GM12878 (cell line): Measurements from ENCODE around the gene DDX39B. TPM values are rescaled to one million over a fixed set of nuclear protein-coding genes. Genes with fewer than 3 reads are reported as not detected.
A peak's percentile ranks its signal among the peaks of the same experiment; 100 is the strongest.

ENCODE experiments used
- ATAC-seq: fragments of 200-7000 bp; cut with Tn5 transposase; 3 replicates; pipeline ENCODE4 v1.9.1; 2020; ENCODE audit warnings: mild to moderate bottlenecking, moderate library complexity
- Bru-seq: library from RNA; stranded (reverse); fragments of 400-500 nt; gene quantifications from one replicate; lab custom pipeline; 2021; lab: Mats Ljungman, UMichigan
- BruChase-seq, 2 experiments: library from RNA; stranded (reverse); fragments of 400-500 nt; gene quantifications; one replicate each; lab custom pipeline; 2021; lab: Mats Ljungman, UMichigan
- BruUV-seq: library from RNA; stranded (reverse); fragments of 400-500 nt; replicated peaks from 2 replicates; lab custom pipeline; 2021; lab: Mats Ljungman, UMichigan
- CTCF ChIA-PET: fragments of 300-600 bp; sonication (Branson Sonifier 250); formaldehyde crosslinking; extraction: SDS; loops from one replicate; lab custom pipeline; 2021; ENCODE audit warnings: inconsistent platforms; lab: Yijun Ruan, JAX
- POLR2A ChIA-PET: fragments of 350-600 bp; formaldehyde crosslinking; extraction: SDS; loops from one replicate; lab custom pipeline; 2021; ENCODE audit warnings: inconsistent platforms; lab: Charles Lee
- RAD21 ChIA-PET: fragments of 300-600 bp; sonication (Branson Sonifier 250); formaldehyde crosslinking; loops from one replicate; lab custom pipeline; 2023; ENCODE audit warnings: antibody characterized with exemption; ENCODE audit not compliant: unreplicated experiment; lab: Charles Lee
- SMC1A ChIA-PET: fragments of 300-600 bp; sonication (Branson Sonifier 250); formaldehyde crosslinking; loops from one replicate; lab custom pipeline; 2023; ENCODE audit not compliant: unreplicated experiment, uncharacterized antibody; lab: Charles Lee
- DNase-seq: peaks from one replicate; pipeline ENCODE4 v3.0.0-alpha.2; 2011; ENCODE audit warnings: low read depth, low spot score
- FAIRE-seq: peaks from 3 replicates; lab custom pipeline; 2011; peaks lifted over from hg19 to GRCh38; lab: Jason Lieb, UNC
- H2AFZ ChIP-seq: 2 replicates; pipeline ENCODE4 v1.6.0; 2011; ENCODE audit warnings: low read depth, low read length, control low read depth; ENCODE audit not compliant: control insufficient read depth
- H3K27ac ChIP-seq: 2 replicates; pipeline ENCODE4 v1.5.1; 2011; ENCODE audit warnings: control low read depth; ENCODE audit not compliant: control insufficient read depth, insufficient read depth
- H3K27me3 ChIP-seq, 2 experiments: replicated peaks in 1 of 2; 2 replicates each; pipeline versions ENCODE4 v1.6.0 to v1.6.1; 2011; ENCODE audit warnings: low read length in 1 of 2; ENCODE audit not compliant: control insufficient read depth in 2 of 2, insufficient read depth in 2 of 2
- H3K36me3 ChIP-seq, 2 experiments: 2 replicates each; pipeline ENCODE4 v1.5.1; 2011; ENCODE audit warnings: low read length in 1 of 2; ENCODE audit not compliant: control insufficient read depth in 2 of 2, insufficient read depth in 2 of 2
- H3K4me1 ChIP-seq: 2 replicates; pipeline ENCODE4 v1.6.1; 2011; ENCODE audit warnings: mild to moderate bottlenecking, low read length, moderate library complexity, mixed read lengths; ENCODE audit not compliant: control insufficient read depth, insufficient read depth
- H3K4me2 ChIP-seq: 2 replicates; pipeline ENCODE4 v1.6.0; 2011; ENCODE audit warnings: control low read depth; ENCODE audit not compliant: control insufficient read depth, insufficient read depth
- H3K4me3 ChIP-seq: fragments of 200-600 bp; sonication (generic); 2 replicates; pipeline ENCODE4 v1.5.1; 2016
- H3K79me2 ChIP-seq: 2 replicates; pipeline ENCODE4 v1.6.0; 2011; ENCODE audit warnings: low read length; ENCODE audit not compliant: control insufficient read depth, insufficient read depth
- H3K9ac ChIP-seq: 2 replicates; pipeline ENCODE4 v1.8.0; 2011; ENCODE audit warnings: low read length, control low read depth, mixed read lengths; ENCODE audit not compliant: control insufficient read depth, insufficient read depth
- H3K9me3 ChIP-seq: replicated peaks from 3 replicates; pipeline ENCODE4 v1.5.1; 2011; ENCODE audit warnings: mild to moderate bottlenecking, low read length; ENCODE audit not compliant: control insufficient read depth, insufficient read depth
- H4K20me1 ChIP-seq: 2 replicates; pipeline ENCODE4 v1.6.0; 2011; ENCODE audit not compliant: control insufficient read depth, insufficient read depth
- CEBPB ChIP-seq, 2 experiments: fragments of 150-350 bp in 1 of 2; IDR thresholded peaks; 2 replicates each; pipeline ENCODE4 v1.6.1; 2012 to 2014; ENCODE audit warnings: low read depth in 2 of 2, low read length in 2 of 2, borderline replicate concordance in 1 of 2, inconsistent platforms in 1 of 2
- CHD1 ChIP-seq: IDR thresholded peaks from 2 replicates; pipeline ENCODE4 v1.6.1; 2012; ENCODE audit warnings: low read depth, low read length, improper control_type of control experiment
- CHD2 ChIP-seq: IDR thresholded peaks from 2 replicates; pipeline ENCODE4 v1.6.1; 2011; ENCODE audit warnings: low read depth, low read length, improper control_type of control experiment, borderline replicate concordance
- E4F1 ChIP-seq: fragments of 450-650 bp; IDR thresholded peaks from 2 replicates; pipeline ENCODE4 v1.6.1; 2018; ENCODE audit warnings: borderline replicate concordance, mild to moderate bottlenecking; ENCODE audit not compliant: partially characterized antibody
- ETV6 ChIP-seq, 2 experiments: fragments of 450-650 bp in 1 of 2; IDR thresholded peaks in 1 of 2; conservative IDR thresholded peaks in 1 of 2; 2 replicates each; pipeline ENCODE4 v1.6.1; 2014; ENCODE audit warnings: antibody characterized with exemption in 1 of 2, borderline replicate concordance in 1 of 2, low read depth in 1 of 2, mild to moderate bottlenecking in 1 of 2, moderate library complexity in 1 of 2
- NRF1 ChIP-seq: conservative IDR thresholded peaks from 2 replicates; pipeline ENCODE4 v1.6.1; 2011; ENCODE audit warnings: mild to moderate bottlenecking, low read depth, low read length, improper control_type of control experiment
- SIN3A ChIP-seq: IDR thresholded peaks from 2 replicates; pipeline ENCODE4 v1.6.1; 2012; ENCODE audit warnings: low read depth, low read length, improper control_type of control experiment
- SIX5 ChIP-seq: IDR thresholded peaks from 2 replicates; pipeline ENCODE4 v1.6.1; 2011; ENCODE audit warnings: mild to moderate bottlenecking, low read depth, low read length, moderate library complexity; ENCODE audit not compliant: severe bottlenecking
- SMAD5 ChIP-seq: IDR thresholded peaks from 2 replicates; pipeline ENCODE4 v1.6.1; 2016; ENCODE audit warnings: antibody characterized with exemption, low read depth
- STAT3 ChIP-seq: IDR thresholded peaks from 2 replicates; pipeline ENCODE4 v1.6.1; 2011; ENCODE audit warnings: low read depth, low read length, improper control_type of control experiment
- TAF1 ChIP-seq: IDR thresholded peaks from 2 replicates; pipeline ENCODE4 v1.6.1; 2011; ENCODE audit warnings: mild to moderate bottlenecking, low read depth, low read length, borderline replicate concordance
- WGBS: methylation state at CpG from one replicate; pipeline ENCODE4 v1.1.6; 2016; ENCODE audit warnings: low lambda C conversion rate; ENCODE audit not compliant: insufficient replicate concordance, insufficient coverage; ENCODE audit errors: missing lambda C conversion rate; 5-methylcytosine and 5-hydroxymethylcytosine counted together
- in situ Hi-C: fragments of 300-500 bp; cut with MboI; formaldehyde crosslinking; loops from 9 replicates; pipeline ENCODE4 v1.14.3; 2018; ENCODE audit warnings: mixed read lengths
- intact Hi-C: fragments of 100-400 bp; cut with micrococcal nuclease; formaldehyde crosslinking; loops from one replicate; pipeline ENCODE4 v1.14.2; 2022; ENCODE audit not compliant: unreplicated experiment
- long read RNA-seq, 2 experiments: library from polyadenylated mRNA; unstranded; transcript quantifications; one replicate each; pipeline ENCODE4 v2.0.0, GENCODE V29; 2019 to 2020
- polyA minus RNA-seq, 3 experiments: library from RNA; depleted of rRNA, polyadenylated mRNA; stranded (reverse); fragments of >200 nt; gene quantifications; 2 replicates each; pipeline ENCODE4 v1.2.3, GENCODE V29; 2011
- polyA plus RNA-seq, 11 experiments: library from polyadenylated mRNA; depleted of rRNA in 4 of 11; unstranded in 6 of 11; stranded (reverse) in 5 of 11; fragments of >200 nt; fragmentation: Nextera tagmentation in 4 of 11; fragmentation: Illumina TruSeq in 1 of 11; extraction: Ambion mirVana in 4 of 11; extraction: Trizol in 1 of 11; gene quantifications; 1 replicate in 1 of 11; 2 replicates in 10 of 11; pipeline versions ENCODE4 v1.2.1 to v1.2.3, GENCODE V29; 2011 to 2016; ENCODE audit warnings: inconsistent platforms in 2 of 11, missing spikeins in 2 of 11, low read depth in 1 of 11
- total RNA-seq, 4 experiments: library from RNA; depleted of rRNA in 3 of 4; stranded (reverse); fragments of >200 nt in 3 of 4; fragmentation: Illumina TruSeq in 1 of 4; extraction: Trizol in 1 of 4; gene quantifications; 2 replicates each; pipeline versions ENCODE4 v1.2.1 to v1.2.3, GENCODE V29; 2013 to 2021
- TF ChIP-seq, protein P1 (sequence below): fragments of 450-650 bp; IDR thresholded peaks from 2 replicates; pipeline ENCODE4 v1.6.1; 2014; ENCODE audit warnings: mild to moderate bottlenecking

Gene DDX39B
- total RNA-seq (2013; cell fraction: nucleolus; rRNA removed): 503 and 551 TPM in 2 replicates
- total RNA-seq (2014; rRNA removed) (542 and 564 TPM in 2 replicates), total RNA-seq (2014; rRNA removed; fragmentation: Illumina TruSeq; extraction: Trizol) (316 and 317 TPM in 2 replicates), total RNA-seq (2021) (337 and 345 TPM in 2 replicates), polyA plus RNA-seq (2011; rRNA removed) (399 and 625 TPM in 2 replicates), polyA plus RNA-seq (2014; fragmentation: Illumina TruSeq; extraction: Trizol) (379 and 384 TPM in 2 replicates), polyA plus RNA-seq (2014; fragmentation: Nextera tagmentation; extraction: Ambion mirVana) (100 to 1,000 TPM; 271 to 277 TPM), polyA plus RNA-seq (2014; rRNA removed) (661 and 728 TPM in 2 replicates), polyA plus RNA-seq (2016; fragmentation: Nextera tagmentation; extraction: Ambion mirVana) (100 to 1,000 TPM; 275 to 296 TPM), polyA minus RNA-seq (2011; rRNA and poly(A)+ RNA removed) (683 and 1,173 TPM in 2 replicates), Bru-seq, nascent RNA (percentile 66 among the genes with signal in this experiment), BruChase-seq, experiment 1, labeled RNA remaining after a 6-hour chase (percentile 78 among the genes with signal in this experiment), BruChase-seq, experiment 2, labeled RNA remaining after a 2-hour chase (percentile 77 among the genes with signal in this experiment)
- 166 TPM for polyA plus RNA-seq (2011; ENCODE audit: low read depth)
- 854 and 1,032 TPM in 2 replicates for polyA plus RNA-seq (2011; cell fraction: cytosol; rRNA removed)
- polyA plus RNA-seq (2011; cell fraction: nucleus; rRNA removed): 1,451 and 1,606 TPM in 2 replicates
- polyA plus RNA-seq (2012): 337 and 387 TPM in 2 replicates
- 192 and 243 TPM in 2 replicates for polyA minus RNA-seq (2011; cell fraction: cytosol; rRNA and poly(A)+ RNA removed)
- polyA minus RNA-seq (2011; cell fraction: nucleus; rRNA and poly(A)+ RNA removed): 336 and 534 TPM in 2 replicates
- long read RNA-seq, experiment 1, transcript DDX39B-214 (11 exons, 2,003 nt): major isoform, 74 of 151 reads
- long read RNA-seq, experiment 1, transcript DDX39B-202 (11 exons, 2,133 nt): minor isoform, 60 of 151 reads
- long read RNA-seq, experiment 1, partial matches to known transcripts: 0 of 151 reads
- long read RNA-seq, experiment 1, other reads (novel, unspliced or antisense): 17 of 151 reads
- long read RNA-seq, experiment 2, transcript DDX39B-214 (11 exons, 2,003 nt): major isoform, 296 of 512 reads
- long read RNA-seq, experiment 2, transcript DDX39B-202 (11 exons, 2,133 nt): minor isoform, 155 of 512 reads
- long read RNA-seq, experiment 2, partial matches to known transcripts: 25 of 512 reads
- long read RNA-seq, experiment 2, other reads (novel, unspliced or antisense): 35 of 512 reads

- BruUV-seq: no TSS peak
- TF ChIP-seq CHD1 (peak; percentile 69), STAT3 (no peak), CEBPB (IDR thresholded peaks at IDR 0.05; ENCODE audit: borderline replicate concordance in 1 of 2, low read depth in 2 of 2, low read length in 2 of 2) (no peak), NRF1 (peak; percentile 79), CHD2 (peak; percentile 23; the same call in 1 of the 2 replicates), E4F1 (peak; percentile 76), SIN3A (no peak), SIX5 (no peak), ETV6 (conservative IDR thresholded peaks at IDR 0.05 in 1 of 2, IDR thresholded peaks at IDR 0.05 in 1 of 2; ENCODE audit: borderline replicate concordance in 1 of 2, low read depth in 1 of 2) (peak in 1 of 2 experiments; percentile 87; a peak in 2 of 4 replicates), SMAD5 (peak; percentile 93), TAF1 (peak; percentile 100)
- TF ChIP-seq, protein P1, sequence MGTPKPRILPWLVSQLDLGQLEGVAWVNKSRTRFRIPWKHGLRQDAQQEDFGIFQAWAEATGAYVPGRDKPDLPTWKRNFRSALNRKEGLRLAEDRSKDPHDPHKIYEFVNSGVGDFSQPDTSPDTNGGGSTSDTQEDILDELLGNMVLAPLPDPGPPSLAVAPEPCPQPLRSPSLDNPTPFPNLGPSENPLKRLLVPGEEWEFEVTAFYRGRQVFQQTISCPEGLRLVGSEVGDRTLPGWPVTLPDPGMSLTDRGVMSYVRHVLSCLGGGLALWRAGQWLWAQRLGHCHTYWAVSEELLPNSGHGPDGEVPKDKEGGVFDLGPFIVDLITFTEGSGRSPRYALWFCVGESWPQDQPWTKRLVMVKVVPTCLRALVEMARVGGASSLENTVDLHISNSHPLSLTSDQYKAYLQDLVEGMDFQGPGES: peak; percentile 54; the same call in 1 of the 2 replicates
Observed at GRCh38 chr6:31541658-31542521, at the start of gene DDX39B. Gene DDX39B (minus strand): TSS chr6:31542003. CDS start chr6:31540532, 1,471 bp downstream.

More at GRCh38 chr6:31541658-31542521, at the start of gene DDX39B:
- in situ Hi-C loops (loop anchor here (5.0 to 10.0 kb wide), 2 partner anchors 50 to 293 kb away; no protein-coding TSS in a partner anchor), intact Hi-C loops (loop anchor here (1.0 to 10.0 kb wide), 3 partner anchors 49 to 363 kb away; partner anchors contain the start of gene ZBTB12)
- ChIA-PET CTCF (interaction anchor here (0.6 to 34.8 kb wide), 13 partner anchors 9 to 722 kb away, joined by 3 to 2098 read pairs (median 3); partner anchors contain the start of genes C6orf47, DXO, HSPA1B and LST1), POLR2A (interaction anchor here (0.6 to 4.8 kb wide), 30 partner anchors 9 to 654 kb away, joined by 3 to 56 read pairs (median 4); partner anchors contain the start of genes ABHD16A, BAG6, C6orf47 and GPANK1), SMC1A (interaction anchor here (0.6 to 34.7 kb wide), 17 partner anchors 9 to 295 kb away, joined by 3 to 1989 read pairs (median 4); partner anchors contain the start of genes ABHD16A, LST1, LTA and LTB), RAD21 (interaction anchor here (0.9 to 16.9 kb wide), 13 partner anchors 8 to 288 kb away, joined by 3 to 668 read pairs (median 5); partner anchors contain the start of genes HSPA1B, LTB, MICB and NCR3)
- Histone ChIP-seq H3K9ac (peak within 1 kb of the TSS; percentile 99), H3K4me2 (peak within 1 kb of the TSS; percentile 85), H3K4me3 (peak within 1 kb of the TSS; percentile 94), H3K79me2 (peaks cover 63% of the 10 kb centered on the region), H3K27me3 (no peaks in the 10 kb centered on the region), H3K36me3 (peaks cover 12 to 27% of the 10 kb centered on the region in 2 experiments), H3K27ac (peak within 1 kb of the TSS; percentile 97), H3K9me3 (no peaks in the 10 kb centered on the region), H2AFZ (peak within 1 kb of the TSS; percentile 83), H3K4me1 (no peaks in the 10 kb centered on the region), H4K20me1 (peaks cover 9% of the 10 kb centered on the region)
- ATAC-seq (peak; percentile 81), DNase-seq (peak; percentile 93), FAIRE-seq (peak; percentile 75)
- WGBS: under 1% methylated on average over 43 of the region's 43 CpGs
